GM18511 (cell line): ENCODE measurements around the gene GPD1L.
"Not testable (repeated sequence)": the region's sequence is repeated elsewhere in the genome, so short reads cannot be mapped to it uniquely, and the experiment has no call there.

ENCODE experiments used
- ATAC-seq: cut with Tn5 transposase; IDR thresholded peaks from one replicate; pipeline ENCODE4 v1.9.1; 2021; ENCODE audit warnings: mild to moderate bottlenecking, moderate library complexity; ENCODE audit not compliant: unreplicated experiment

The GPD1L gene

DNA sequence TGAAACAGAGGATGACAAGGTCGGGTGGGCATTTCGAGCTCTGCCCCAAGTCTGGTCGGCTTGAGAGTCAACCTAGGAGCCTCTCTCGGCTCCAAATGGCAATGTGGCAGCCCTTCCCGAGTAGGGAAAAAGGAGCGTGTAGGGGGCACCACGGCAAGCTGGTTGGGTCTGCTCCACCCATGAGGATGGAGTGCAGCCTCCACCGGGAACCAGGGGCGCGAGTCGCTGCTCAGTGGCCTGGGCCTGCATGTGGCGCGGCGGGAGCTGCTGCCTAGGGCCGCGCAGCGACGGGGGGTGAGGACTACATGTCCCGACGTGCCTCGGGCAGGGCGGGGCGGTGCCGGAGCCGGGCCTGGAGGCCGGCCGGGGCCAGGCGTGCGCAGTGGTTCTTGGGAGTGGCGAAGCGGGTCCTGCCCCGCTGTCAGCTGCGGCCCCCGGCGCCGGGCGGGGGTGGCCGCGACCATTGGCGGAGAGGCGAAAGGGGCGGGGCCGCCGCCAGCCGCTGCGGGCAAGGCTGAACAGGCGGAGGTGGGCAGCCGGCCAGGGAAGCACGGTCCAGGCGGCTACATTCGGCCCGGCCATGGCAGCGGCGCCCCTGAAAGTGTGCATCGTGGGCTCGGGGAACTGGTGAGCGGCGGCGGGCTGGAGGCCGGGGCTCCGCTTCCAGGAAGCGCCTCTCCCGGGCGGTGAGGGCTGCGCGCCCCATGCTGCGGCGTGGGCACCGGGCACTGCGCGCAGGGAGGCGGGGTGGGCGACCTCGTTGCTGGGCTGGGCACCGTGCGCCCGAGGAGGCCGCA, at the start of gene GPD1L:
TSS of gene GPD1L (plus strand) at position 489 of the 797 bp plus-strand sequence. CDS start at position 581, 92 bp downstream.
- peak; percentile 100 for ATAC-seq

DNA sequence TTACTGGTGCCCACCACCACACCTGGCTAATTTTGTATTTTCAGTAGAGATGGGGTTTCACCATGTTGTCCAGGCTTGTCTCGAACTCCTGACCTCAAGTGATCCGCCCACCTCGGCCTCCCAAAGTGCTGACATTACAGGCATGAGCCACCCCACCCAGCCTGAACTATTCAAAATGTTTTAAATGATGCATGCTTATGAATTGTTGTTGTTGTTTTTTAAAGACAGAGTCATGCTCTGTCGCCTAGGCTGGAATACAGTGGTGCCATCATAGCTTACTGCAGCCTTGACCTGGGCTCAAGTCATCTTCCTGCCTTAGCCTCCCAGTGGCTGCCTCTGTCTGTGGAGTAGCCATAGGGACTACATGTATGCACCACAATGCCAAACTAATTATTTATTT, 48.0 kb upstream of the GPD1L start:
- not testable (repeated sequence) for ATAC-seq

DNA sequence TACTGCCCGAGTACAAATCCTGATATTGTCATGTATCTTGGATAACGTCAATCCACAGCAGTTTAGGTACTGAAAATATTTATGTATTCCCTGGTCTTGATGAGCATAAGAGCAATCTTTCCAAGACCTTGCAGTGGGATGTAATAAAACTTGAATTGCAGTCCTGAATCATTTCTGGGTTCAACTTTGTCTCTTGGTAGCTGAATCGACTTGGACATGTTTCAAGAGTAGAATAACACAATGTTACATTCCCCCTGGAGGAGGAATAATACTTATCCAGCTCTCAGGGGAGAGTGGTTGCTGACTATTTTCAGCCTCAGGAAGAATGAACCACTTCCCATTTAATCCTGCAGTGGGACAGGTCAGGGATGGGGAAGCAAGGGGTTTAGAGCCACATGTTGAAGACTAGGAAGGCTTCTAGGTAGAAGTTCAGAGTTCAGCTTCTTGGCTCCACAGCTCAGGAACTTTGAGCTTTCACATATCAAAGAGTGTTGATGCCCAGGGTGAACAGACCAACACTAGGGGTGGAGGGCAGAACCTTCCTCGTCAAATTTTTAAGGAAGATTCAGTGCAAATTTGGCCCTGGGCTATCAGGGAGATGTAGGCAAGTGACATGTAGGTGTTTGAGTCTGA, 43.4 kb upstream of the GPD1L start:
- ATAC-seq: no peak

- no peak for ATAC-seq
Observed at GRCh38 chr3:32066686-32067085, 39.7 kb upstream of the GPD1L start.

- ATAC-seq: not testable (repeated sequence)
Observed at GRCh38 chr3:32074194-32074593, 32.2 kb upstream of the GPD1L start.

DNA sequence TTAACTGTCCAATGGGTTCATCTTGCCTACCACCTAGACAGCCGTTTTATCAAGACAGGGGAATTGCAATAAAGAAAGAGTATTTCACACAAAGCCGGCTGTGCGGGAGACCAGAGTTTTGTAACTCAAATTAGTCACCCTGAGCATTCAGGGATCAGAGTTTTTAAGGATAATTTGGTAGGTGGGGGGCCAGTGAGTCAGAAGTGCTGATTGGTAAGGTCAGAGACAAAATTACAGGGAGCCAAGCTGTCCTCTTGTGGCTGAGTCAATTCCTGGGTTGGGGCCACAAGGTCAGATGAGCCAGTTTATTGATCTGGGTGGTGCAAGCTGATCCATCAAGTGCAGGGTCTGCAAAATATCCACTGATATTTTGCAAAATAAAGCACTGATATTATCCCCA, 29.9 kb upstream of the GPD1L start:
- ATAC-seq: no peak

- no peak for ATAC-seq
Observed at GRCh38 chr3:32077260-32078084, 28.9 kb upstream of the GPD1L start.

DNA sequence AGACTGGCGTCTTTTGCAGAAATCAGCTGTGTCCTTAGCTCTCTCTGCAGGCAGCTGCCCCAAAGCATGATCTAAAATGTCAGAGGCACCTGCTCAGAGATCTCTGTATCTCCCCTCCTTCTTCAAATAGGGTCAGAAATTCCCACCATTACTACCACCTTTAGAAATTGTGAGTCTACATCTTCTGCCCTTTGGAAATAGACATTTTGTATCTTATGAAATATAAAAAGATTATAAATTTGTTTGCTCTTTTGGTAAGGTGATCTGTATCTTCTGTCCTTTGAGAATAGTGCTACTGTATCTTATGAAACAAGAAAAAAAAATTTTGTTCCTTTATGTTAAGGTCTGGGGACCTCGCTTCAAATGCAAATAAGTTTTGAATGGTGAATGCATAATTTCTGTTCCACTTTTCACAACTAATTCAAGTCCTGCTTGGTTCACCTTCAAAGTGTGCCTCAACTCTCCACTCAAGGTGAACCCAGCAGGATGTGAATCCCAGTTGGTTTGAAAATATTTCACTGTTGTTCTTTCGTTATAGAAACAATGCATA, 28.3 kb upstream of the GPD1L start:
- ATAC-seq: no peak

GRCh38 chr3:32078864-32079263, 27.6 kb upstream of the GPD1L start:
- no peak for ATAC-seq

DNA sequence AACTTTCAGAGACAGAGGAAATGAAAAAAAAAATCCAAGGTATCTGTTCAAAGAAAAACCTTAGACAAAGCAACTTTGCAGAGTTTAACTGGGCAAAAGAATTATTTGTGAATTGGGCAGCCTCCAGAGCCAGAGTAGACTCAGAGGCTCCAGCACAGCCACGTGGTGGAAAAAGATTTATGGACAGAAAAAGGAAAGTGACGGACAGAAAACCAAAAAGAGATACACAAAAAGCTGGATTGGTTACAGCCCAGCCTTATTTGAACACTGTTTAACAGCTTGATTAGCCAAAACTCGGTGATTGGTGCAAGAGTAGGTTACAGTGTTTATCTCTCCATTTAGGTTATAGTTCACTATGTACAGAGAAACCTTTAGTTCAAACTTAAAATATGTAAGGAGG, 23.7 kb upstream of the GPD1L start:
- no peak for ATAC-seq

- ATAC-seq: no peak
Observed at GRCh38 chr3:32083702-32084270, 22.6 kb upstream of the GPD1L start.

GRCh38 chr3:32084870-32085269, 21.6 kb upstream of the GPD1L start:
- no peak for ATAC-seq

DNA sequence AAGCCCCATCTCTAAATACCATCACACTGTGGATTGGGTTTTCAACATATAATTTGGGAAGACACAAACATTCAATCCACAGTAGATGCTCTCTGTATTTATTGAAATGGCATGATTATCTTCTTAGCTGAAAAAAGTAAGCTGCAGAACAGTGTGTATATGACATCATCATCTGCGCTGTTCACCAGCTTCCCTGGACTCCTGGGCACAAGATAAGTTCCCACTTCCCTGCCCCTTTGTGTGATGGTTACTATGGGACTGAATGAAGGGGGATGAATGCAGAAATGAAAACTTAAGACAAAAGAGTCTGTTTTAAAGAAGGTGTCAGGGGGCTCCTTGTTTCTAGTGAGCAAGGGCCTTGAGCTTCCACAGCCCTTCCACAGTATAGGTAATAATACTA, 20.0 kb upstream of the GPD1L start:
- no peak for ATAC-seq

- ATAC-seq: no peak
Observed at GRCh38 chr3:32089476-32089875, 16.9 kb upstream of the GPD1L start.

GRCh38 chr3:32093204-32093603, 13.2 kb upstream of the GPD1L start:
- no peak for ATAC-seq

GRCh38 chr3:32095431-32095830, 11.0 kb upstream of the GPD1L start:
- ATAC-seq: no peak

- ATAC-seq: peak; percentile 58
Observed at GRCh38 chr3:32097768-32098167, 8.7 kb upstream of the GPD1L start.

DNA sequence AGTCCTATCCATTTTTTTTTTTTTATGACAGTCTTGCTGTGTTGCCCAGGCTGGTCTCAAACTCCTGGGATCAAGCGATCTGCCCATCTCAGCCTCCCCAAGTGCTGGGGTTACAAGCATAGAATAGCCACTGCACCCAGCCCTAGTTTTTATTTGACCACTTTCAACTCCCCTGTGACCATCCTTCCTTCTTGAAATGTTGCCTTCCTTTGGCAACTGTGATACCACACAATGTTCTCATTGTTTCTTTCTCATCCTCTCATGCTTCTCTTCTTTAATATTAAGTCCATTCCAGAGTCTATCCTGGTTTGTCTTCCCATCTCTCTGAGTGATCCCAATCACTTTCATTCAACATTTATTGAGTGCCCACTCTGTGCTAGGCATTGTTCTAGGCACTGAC, 7.9 kb upstream of the GPD1L start:
- ATAC-seq: no peak

DNA sequence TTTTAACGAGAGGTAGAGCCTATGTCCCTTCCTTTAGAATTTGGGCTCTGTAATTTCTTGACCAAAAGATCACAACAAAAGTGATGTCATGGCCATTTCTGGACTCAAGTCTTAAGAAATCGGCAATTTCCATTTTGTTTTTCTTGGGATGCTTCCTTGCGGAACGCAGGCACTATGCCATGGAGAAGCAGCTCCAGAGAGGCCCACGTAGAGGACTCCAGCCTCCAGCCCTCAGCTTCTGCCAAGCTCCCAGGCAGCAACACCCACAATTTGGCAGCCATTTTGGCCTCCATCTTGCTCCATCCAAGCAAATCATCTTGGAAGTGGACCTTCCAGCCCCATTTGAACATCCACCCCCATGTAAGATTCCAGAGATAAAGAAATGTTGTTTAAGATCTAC, 6.0 kb upstream of the GPD1L start:
- ATAC-seq: no peak

- ATAC-seq: no peak
Observed at GRCh38 chr3:32102289-32102688, 4.1 kb upstream of the GPD1L start.

- ATAC-seq: no peak
Observed at GRCh38 chr3:32104492-32104891, 1.9 kb upstream of the GPD1L start.
